CD4-positive, alpha-beta memory T cell (primary cell): ENCODE results near the gene APOL1. TPM values are rescaled to one million over a fixed set of nuclear protein-coding genes. Genes with fewer than 3 reads are reported as not detected.
"Not testable (repeated sequence)": the region's sequence is repeated elsewhere in the genome, so short reads cannot be mapped to it uniquely, and the experiment has no call there.

Source experiments
- CTCF ChIA-PET: fragments of 350-600 bp; sonication (Branson Sonifier 250); formaldehyde crosslinking; loops from one replicate; lab custom pipeline; 2021; ENCODE audit warnings: inconsistent platforms; ENCODE audit not compliant: partially characterized antibody; lab: Charles Lee
- POLR2A ChIA-PET: fragments of 350-600 bp; sonication (Branson Sonifier 250); formaldehyde crosslinking; loops from one replicate; lab custom pipeline; 2021; ENCODE audit not compliant: partially characterized antibody; lab: Charles Lee
- DNase-seq, 5 donors: peaks; one replicate each; pipeline versions ENCODE4 v3.0.0 to v3.0.0-alpha.2; 2020 to 2022; ENCODE audit warnings: mixed read lengths in 1 of 5
- H3K27ac ChIP-seq: one replicate; pipeline ENCODE4 v1.7.0; 2013; ENCODE audit warnings: low read depth, low read length
- H3K27me3 ChIP-seq: 2 replicates; pipeline ENCODE4 v1.7.0; 2013; ENCODE audit warnings: mild to moderate bottlenecking, low read length, moderate library complexity; ENCODE audit not compliant: insufficient read depth
- H3K36me3 ChIP-seq: 2 replicates; pipeline ENCODE4 v1.7.0; 2013; ENCODE audit warnings: mild to moderate bottlenecking, low read length, moderate library complexity; ENCODE audit not compliant: insufficient read depth
- H3K4me1 ChIP-seq: 2 replicates; pipeline ENCODE4 v1.7.0; 2013; ENCODE audit warnings: mild to moderate bottlenecking, low read length, moderate library complexity; ENCODE audit not compliant: insufficient read depth
- H3K4me3 ChIP-seq, 2 donors: one replicate each; pipeline ENCODE4 v1.7.0; 2013; ENCODE audit warnings: low read length in 2 of 2, mild to moderate bottlenecking in 1 of 2
- H3K9me3 ChIP-seq, 2 donors: one replicate each; pipeline ENCODE4 v1.7.0; 2013; ENCODE audit warnings: low read length in 2 of 2, control low read depth in 1 of 2; ENCODE audit not compliant: control insufficient read depth in 1 of 2
- H3K27ac Mint-ChIP-seq, 7 donors: one replicate each; pipeline ENCODE4 v1.8.0; 2020 to 2021; ENCODE audit warnings: mixed read lengths in 7 of 7, mild to moderate bottlenecking in 6 of 7, inconsistent platforms in 3 of 7, moderate library complexity in 3 of 7
- H3K27me3 Mint-ChIP-seq, 2 donors: one replicate each; pipeline ENCODE4 v1.8.0; 2020 to 2021; ENCODE audit warnings: mixed read lengths in 2 of 2
- H3K36me3 Mint-ChIP-seq, 2 donors: one replicate each; pipeline ENCODE4 v1.8.0; 2020 to 2021; ENCODE audit warnings: mixed read lengths in 2 of 2, inconsistent platforms in 1 of 2, mild to moderate bottlenecking in 1 of 2
- H3K4me1 Mint-ChIP-seq, 4 donors: one replicate each; pipeline ENCODE4 v1.8.0; 2020 to 2021; ENCODE audit warnings: mixed read lengths in 4 of 4, mild to moderate bottlenecking in 1 of 4
- H3K4me3 Mint-ChIP-seq, 8 donors: one replicate each; pipeline ENCODE4 v1.8.0; 2020 to 2021; ENCODE audit warnings: mixed read lengths in 8 of 8, mild to moderate bottlenecking in 7 of 8, moderate library complexity in 6 of 8, inconsistent platforms in 3 of 8
- H3K9me3 Mint-ChIP-seq, 8 donors: one replicate each; pipeline ENCODE4 v1.8.0; 2020 to 2021; ENCODE audit warnings: mixed read lengths in 8 of 8, mild to moderate bottlenecking in 5 of 8, inconsistent platforms in 3 of 8, moderate library complexity in 1 of 8
- intact Hi-C: fragments of 100-400 bp; cut with micrococcal nuclease; formaldehyde crosslinking; loops from one replicate; pipeline ENCODE4 v1.15.1; 2023
- polyA plus RNA-seq, 2 donors: library from polyadenylated mRNA; unstranded; fragments of 300-500 nt; fragmentation: Illumina TruSeq; gene quantifications; one replicate each; pipeline ENCODE4 v1.2.3, GENCODE V29; 2021
- total RNA-seq, 2 experiments: library from RNA; stranded (reverse); gene quantifications; one replicate each; pipeline ENCODE4 v1.2.3, GENCODE V29; 2021

APOL1 gene
- total and polyA plus RNA-seq, 4 experiments from 2014 or later, result 6.3 to 31.2 (median 26.2) TPM

DNA sequence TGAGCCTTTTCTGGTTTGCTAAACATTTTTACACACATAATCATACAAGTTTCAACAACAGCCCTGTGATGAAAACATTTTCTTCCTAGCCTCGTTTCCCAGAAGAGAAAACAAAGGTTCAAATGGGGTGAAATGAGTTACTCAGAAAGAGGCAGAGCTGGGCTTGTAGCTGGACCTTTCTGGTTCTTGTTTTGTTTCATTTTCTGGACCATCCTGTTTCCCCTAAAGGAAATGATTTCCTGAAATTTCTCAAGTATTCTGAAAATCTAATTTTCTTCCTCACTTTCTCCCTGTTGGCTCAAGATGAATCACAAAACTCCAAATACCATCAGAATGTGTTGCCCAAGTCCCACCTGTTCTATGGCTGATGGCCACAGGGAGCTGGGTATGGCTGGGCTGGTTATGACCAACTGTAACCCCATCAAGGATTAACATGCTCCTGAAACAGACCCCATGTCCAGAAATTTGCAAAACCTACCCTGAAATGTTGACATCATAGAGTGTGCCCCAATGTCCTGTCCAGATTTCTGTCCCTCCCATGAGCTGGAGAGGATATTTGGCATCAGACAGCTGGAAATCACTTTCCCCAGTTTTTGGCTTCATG, 44.7 kb upstream of the APOL1 start:
- no peaks in the 10 kb centered on the region for H3K27me3 ChIP-seq
- POLR2A ChIA-PET, result no interaction called here
- H3K27ac Mint-ChIP-seq, result no peak overlapping the region
- DNase-seq, result no peak
- H3K27me3 Mint-ChIP-seq, result peaks cover 13 to 36% of the 10 kb centered on the region in 2 donors
- intact Hi-C loops, result no loop called here
- H3K36me3 ChIP-seq, result no peaks in the 10 kb centered on the region
- peaks cover 0 to 15% (median 7%) of the 10 kb centered on the region in 8 donors for H3K9me3 Mint-ChIP-seq
- H3K9me3 ChIP-seq, result no peaks in the 10 kb centered on the region
- peaks cover 5% of the 10 kb centered on the region for H3K4me1 ChIP-seq
- no peak overlapping the region for H3K4me3 ChIP-seq
- peaks cover 2 to 6% (median 4%) of the 10 kb centered on the region in 4 donors for H3K4me1 Mint-ChIP-seq
- CTCF ChIA-PET, result interaction anchor here (1.3 to 2.1 kb wide), 2 partner anchors 9 to 278 kb away, joined by 3 to 5 read pairs; no protein-coding TSS in a partner anchor
- no peak overlapping the region for H3K27ac ChIP-seq
- no peaks in the 10 kb centered on the region for H3K36me3 Mint-ChIP-seq
- H3K4me3 Mint-ChIP-seq, result no peak overlapping the region

DNA sequence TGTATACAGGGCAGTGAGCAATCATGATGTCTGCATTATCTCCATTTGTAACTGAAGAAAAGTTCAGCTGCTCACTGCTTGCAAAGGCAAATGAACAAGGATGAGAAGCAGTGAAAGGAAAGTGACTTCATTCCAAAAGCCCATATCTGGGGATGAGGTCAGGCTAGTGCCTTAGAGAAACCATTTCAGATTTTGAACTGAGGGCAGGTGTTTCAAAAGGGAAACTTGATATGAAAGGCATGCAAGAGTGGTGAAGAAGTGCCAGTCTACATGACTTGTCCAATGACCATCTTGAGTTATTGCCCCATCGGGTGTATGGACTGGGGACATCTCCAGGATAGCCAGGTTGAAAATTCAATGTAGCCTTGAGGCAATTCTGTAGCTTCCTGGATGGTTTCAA, 44.0 kb upstream of the APOL1 start:
- H3K4me1 ChIP-seq, result peaks cover 5% of the 10 kb centered on the region
- no peaks in the 10 kb centered on the region for H3K27me3 ChIP-seq
- no peaks in the 10 kb centered on the region for H3K36me3 ChIP-seq
- peaks cover 2 to 6% (median 4%) of the 10 kb centered on the region in 4 donors for H3K4me1 Mint-ChIP-seq
- no peak for DNase-seq
- H3K4me3 ChIP-seq, result no peak overlapping the region
- H3K4me3 Mint-ChIP-seq, result no peak overlapping the region
- peaks cover 11 to 37% of the 10 kb centered on the region in 2 donors for H3K27me3 Mint-ChIP-seq
- intact Hi-C loops, result no loop called here
- no peaks in the 10 kb centered on the region for H3K36me3 Mint-ChIP-seq
- ChIA-PET POLR2A (no interaction called here), CTCF (interaction anchor here (1.3 to 2.1 kb wide), 2 partner anchors 8 to 278 kb away, joined by 3 to 5 read pairs; no protein-coding TSS in a partner anchor)
- H3K27ac Mint-ChIP-seq, result no peak overlapping the region
- H3K9me3 ChIP-seq, result no peaks in the 10 kb centered on the region
- H3K9me3 Mint-ChIP-seq, result peaks cover 0 to 15% (median 7%) of the 10 kb centered on the region in 8 donors
- H3K27ac ChIP-seq, result no peak overlapping the region

GRCh38 chr22:36209488-36209908, 43.4 kb upstream of the APOL1 start:
- H3K27ac Mint-ChIP-seq, H3K4me1 Mint-ChIP-seq, H3K36me3 Mint-ChIP-seq, POLR2A ChIA-PET, intact Hi-C loops, H3K4me1 ChIP-seq, DNase-seq, H3K36me3 ChIP-seq, H3K4me3 Mint-ChIP-seq, H3K27ac ChIP-seq, H3K27me3 ChIP-seq, H3K4me3 ChIP-seq, H3K9me3 ChIP-seq: not testable (repeated sequence)
- CTCF ChIA-PET, result interaction anchor here (1.3 to 2.1 kb wide), 2 partner anchors 8 to 277 kb away, joined by 3 to 5 read pairs; no protein-coding TSS in a partner anchor
- peaks cover 11 to 42% of the 10 kb centered on the region in 2 donors for H3K27me3 Mint-ChIP-seq
- H3K9me3 Mint-ChIP-seq, result peaks cover 0 to 15% (median 7%) of the 10 kb centered on the region in 8 donors

DNA sequence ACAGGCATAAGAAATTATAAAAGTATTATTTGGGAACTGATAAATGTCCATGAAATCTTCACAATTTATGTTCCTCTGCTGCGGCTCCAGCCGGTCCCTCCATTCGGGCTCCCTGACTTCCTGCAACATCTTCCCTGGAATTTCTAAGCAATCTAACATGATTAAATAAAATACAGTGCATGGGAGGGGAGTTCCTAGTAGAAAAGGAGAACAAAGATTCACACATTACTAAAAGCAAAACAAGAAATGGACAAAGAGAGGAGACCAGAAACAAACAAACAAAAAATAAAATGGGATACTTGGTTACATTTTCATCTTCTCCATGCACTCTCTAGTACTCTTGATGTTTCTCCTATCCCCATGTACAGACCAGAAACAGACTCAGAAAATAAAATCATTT, 42.7 kb upstream of the APOL1 start:
- Mint-ChIP-seq H3K27me3 (peaks cover 11 to 40% of the 10 kb centered on the region in 2 donors), H3K27ac (no peak overlapping the region), H3K36me3 (no peaks in the 10 kb centered on the region), H3K4me3 (no peak overlapping the region), H3K9me3 (peaks cover 0 to 15% (median 7%) of the 10 kb centered on the region in 8 donors), H3K4me1 (peaks cover 2 to 6% (median 4%) of the 10 kb centered on the region in 4 donors)
- H3K27ac ChIP-seq, result no peak overlapping the region
- CTCF ChIA-PET, result interaction anchor here (1.4 kb wide), 1 partner anchor 15 kb away, joined by 3 read pairs; no protein-coding TSS in a partner anchor
- no peak overlapping the region for H3K4me3 ChIP-seq
- intact Hi-C loops, result no loop called here
- H3K9me3 ChIP-seq, result no peaks in the 10 kb centered on the region
- POLR2A ChIA-PET, result no interaction called here
- DNase-seq, result no peak
- H3K27me3 ChIP-seq, result no peaks in the 10 kb centered on the region
- peaks cover 5% of the 10 kb centered on the region for H3K4me1 ChIP-seq
- H3K36me3 ChIP-seq, result no peaks in the 10 kb centered on the region

DNA sequence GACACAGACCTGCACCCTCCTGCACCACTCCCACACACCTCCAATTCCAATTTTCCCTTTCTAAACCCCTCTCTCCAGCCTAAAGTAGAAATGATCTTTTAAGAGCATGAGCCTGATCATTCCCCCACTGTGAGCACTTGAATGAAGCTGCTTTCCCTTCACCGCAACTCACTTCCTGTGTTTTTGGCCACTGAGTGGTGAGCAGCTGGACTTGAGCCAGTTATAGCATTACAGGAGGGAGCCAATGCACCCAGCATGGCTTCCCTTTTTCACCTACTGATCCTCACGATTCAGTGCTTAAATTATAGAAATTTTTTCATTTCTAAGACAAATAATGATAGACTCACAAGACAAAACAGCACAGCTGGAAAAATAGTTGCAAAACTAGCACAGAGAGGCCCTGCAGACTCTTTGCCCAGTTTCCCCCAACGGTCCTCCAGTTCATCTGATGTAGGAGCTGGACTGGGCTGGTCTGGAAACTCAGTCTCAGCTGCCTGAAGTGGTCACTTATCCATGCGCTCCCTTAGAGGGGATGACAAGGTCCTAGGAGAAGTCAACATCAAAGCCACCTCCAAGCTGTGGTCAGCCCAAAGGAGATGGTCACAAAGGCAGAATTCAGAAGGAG, 41.6 kb upstream of the APOL1 start:
- H3K36me3 ChIP-seq, result no peaks in the 10 kb centered on the region
- Mint-ChIP-seq H3K36me3 (no peaks in the 10 kb centered on the region), H3K4me3 (no peak overlapping the region), H3K9me3 (peaks cover 0 to 15% (median 7%) of the 10 kb centered on the region in 8 donors), H3K4me1 (peaks cover 2 to 6% (median 4%) of the 10 kb centered on the region in 4 donors), H3K27ac (peak overlapping the region in 1 of 7 donors; percentile 1), H3K27me3 (peaks cover 19 to 44% of the 10 kb centered on the region in 2 donors)
- no peak overlapping the region for H3K4me3 ChIP-seq
- H3K4me1 ChIP-seq, result peaks cover 5% of the 10 kb centered on the region
- ChIA-PET CTCF (interaction anchor here (1.4 to 1.6 kb wide), 2 partner anchors 17 to 28 kb away, joined by 3 to 5 read pairs; partner anchors contain the start of gene APOL2), POLR2A (no interaction called here)
- H3K9me3 ChIP-seq, result no peaks in the 10 kb centered on the region
- intact Hi-C loops, result no loop called here
- no peaks in the 10 kb centered on the region for H3K27me3 ChIP-seq
- no peak overlapping the region for H3K27ac ChIP-seq
- no peak for DNase-seq

- H3K27ac ChIP-seq, result no peak overlapping the region
- H3K9me3 ChIP-seq, result no peaks in the 10 kb centered on the region
- H3K27ac Mint-ChIP-seq, result no peak overlapping the region
- intact Hi-C loops, result no loop called here
- H3K36me3 ChIP-seq, result no peaks in the 10 kb centered on the region
- H3K4me1 Mint-ChIP-seq, result peaks cover 2 to 6% (median 4%) of the 10 kb centered on the region in 4 donors
- no peak overlapping the region for H3K4me3 ChIP-seq
- peaks cover 5% of the 10 kb centered on the region for H3K4me1 ChIP-seq
- no peaks in the 10 kb centered on the region for H3K36me3 Mint-ChIP-seq
- no peak overlapping the region for H3K4me3 Mint-ChIP-seq
- H3K27me3 Mint-ChIP-seq, result peaks cover 23 to 50% of the 10 kb centered on the region in 2 donors
- no peaks in the 10 kb centered on the region for H3K27me3 ChIP-seq
- POLR2A ChIA-PET, result no interaction called here
- no peak for DNase-seq
- CTCF ChIA-PET, result no interaction called here
- peaks cover 0 to 15% (median 7%) of the 10 kb centered on the region in 8 donors for H3K9me3 Mint-ChIP-seq
These were observed 40.0 kb upstream of the APOL1 start for GRCh38 chr22:36212901-36213300.

DNA sequence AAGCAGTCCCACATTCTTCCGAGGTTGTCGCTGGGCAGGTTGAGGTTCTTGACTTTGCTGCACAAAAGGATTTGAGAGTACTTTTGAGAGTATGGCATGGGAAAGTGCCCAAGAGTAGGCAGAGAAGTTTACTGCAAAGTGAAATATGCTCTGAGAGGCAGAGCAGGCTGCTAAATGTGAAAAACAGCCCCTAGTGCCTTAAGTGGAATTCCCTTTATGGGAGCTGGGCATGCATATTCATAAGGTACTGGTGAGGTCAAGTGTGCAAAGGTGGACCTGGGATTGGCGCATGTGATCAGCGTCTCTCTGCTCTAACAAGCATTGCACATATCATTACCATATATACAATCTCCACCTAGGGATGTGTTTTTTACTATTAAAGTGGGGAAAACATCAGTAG, 39.3 kb upstream of the APOL1 start:
- Histone ChIP-seq H3K4me1 (peaks cover 5% of the 10 kb centered on the region), H3K4me3 (no peak overlapping the region), H3K27me3 (no peaks in the 10 kb centered on the region), H3K27ac (no peak overlapping the region), H3K36me3 (no peaks in the 10 kb centered on the region), H3K9me3 (no peaks in the 10 kb centered on the region)
- DNase-seq, result no peak
- peaks cover 2 to 6% (median 4%) of the 10 kb centered on the region in 4 donors for H3K4me1 Mint-ChIP-seq
- ChIA-PET CTCF (interaction anchor here (1.3 kb wide), 1 partner anchor 9 kb away, joined by 4 read pairs; no protein-coding TSS in a partner anchor), POLR2A (interaction anchor here (0.5 kb wide), 1 partner anchor 170 kb away, joined by 3 read pairs; no protein-coding TSS in a partner anchor)
- intact Hi-C loops, result no loop called here
- H3K4me3 Mint-ChIP-seq, result no peak overlapping the region
- H3K27me3 Mint-ChIP-seq, result peaks cover 22 to 56% of the 10 kb centered on the region in 2 donors
- H3K36me3 Mint-ChIP-seq, result no peaks in the 10 kb centered on the region
- H3K9me3 Mint-ChIP-seq, result peaks cover 0 to 15% (median 7%) of the 10 kb centered on the region in 8 donors
- H3K27ac Mint-ChIP-seq, result peak overlapping the region in 1 of 7 donors; percentile 38
